K562 (cell line): Measurements from ENCODE around the gene TANGO6. TPM values are rescaled to one million over a fixed set of nuclear protein-coding genes. Genes with fewer than 3 reads are reported as not detected.
A peak's percentile ranks its signal among the peaks of the same experiment; 100 is the strongest.

Experiments
- CREM ChIP-seq: IDR thresholded peaks from 2 replicates; pipeline ENCODE4 v1.6.1; 2014; ENCODE audit warnings: antibody characterized with exemption, low read depth
- CXXC5 ChIP-seq: fragments of 250-450 bp; sonication (Bioruptor Pico); IDR thresholded peaks from 2 replicates; pipeline ENCODE4 v1.8.0; 2022; ENCODE audit warnings: inconsistent platforms, mild to moderate bottlenecking, moderate library complexity
- MAFF ChIP-seq: IDR thresholded peaks from 2 replicates; pipeline ENCODE4 v1.6.1; 2012; ENCODE audit warnings: low read length, improper control_type of control experiment
- NCOA4 ChIP-seq: fragments of 450-650 bp; IDR thresholded peaks from 2 replicates; pipeline ENCODE4 v1.6.1; 2018; ENCODE audit warnings: mild to moderate bottlenecking; ENCODE audit not compliant: partially characterized antibody
- NELFE ChIP-seq: IDR thresholded peaks from 2 replicates; pipeline ENCODE4 v1.6.1; 2011; ENCODE audit warnings: mild to moderate bottlenecking; ENCODE audit not compliant: insufficient read depth, insufficient read length
- NONO ChIP-seq, 2 experiments: fragments of 200-400 bp in 1 of 2; fragments of 450-650 bp in 1 of 2; formaldehyde crosslinking in 1 of 2; IDR thresholded peaks; 2 replicates each; pipeline ENCODE4 v1.6.1; 2017; ENCODE audit warnings: low read depth in 2 of 2, mild to moderate bottlenecking in 2 of 2, moderate library complexity in 2 of 2, low read length in 1 of 2
- RBBP5 ChIP-seq: fragments of 200-600 bp; sonication (generic); IDR thresholded peaks from 2 replicates; pipeline ENCODE4 v1.6.1; 2012; ENCODE audit warnings: borderline replicate concordance, mild to moderate bottlenecking, low read length, control low read depth, inconsistent platforms; ENCODE audit not compliant: insufficient read depth, poor library complexity, severe bottlenecking
- RBM22 ChIP-seq: fragments of 200-400 bp; formaldehyde crosslinking; IDR thresholded peaks from 2 replicates; pipeline ENCODE4 v1.6.1; 2018; ENCODE audit warnings: low read length, low read depth; ENCODE audit not compliant: poor library complexity, severe bottlenecking
- TCFL5 ChIP-seq: fragments of 250-450 bp; sonication (Bioruptor Pico); conservative IDR thresholded peaks from 2 replicates; pipeline ENCODE4 v1.6.1; 2021; ENCODE audit warnings: mild to moderate bottlenecking, moderate library complexity, matching md5 sums
- ZC3H4 ChIP-seq: sonication (generic); formaldehyde crosslinking; IDR thresholded peaks from 2 replicates; pipeline ENCODE4 v1.9.0; 2021; ENCODE audit warnings: missing genetic modification reagents, borderline replicate concordance
- polyA plus RNA-seq, 8 experiments: library from polyadenylated mRNA; depleted of rRNA in 4 of 8; stranded (reverse) in 5 of 8; unstranded in 3 of 8; fragments of >200 nt; fragmentation: Nextera tagmentation in 2 of 8; fragmentation: Illumina TruSeq in 1 of 8; extraction: Ambion mirVana in 2 of 8; extraction: Trizol in 1 of 8; gene quantifications; 2 replicates each; pipeline versions ENCODE4 v1.2.1 to v1.2.3, GENCODE V29; 2011 to 2014; ENCODE audit warnings: inconsistent platforms in 1 of 8, missing spikeins in 1 of 8
- total RNA-seq, 7 experiments: library from RNA; depleted of rRNA in 6 of 7; stranded (reverse); fragments of >200 nt in 6 of 7; fragmentation: Illumina TruSeq in 2 of 7; extraction: Trizol in 2 of 7; gene quantifications; 2 replicates each; pipeline versions ENCODE4 v1.2.1 to v1.2.3, GENCODE V29; 2011 to 2021; ENCODE audit warnings: low replicate concordance in 1 of 7
- TF ChIP-seq, protein P1 (sequence below): fragments of 250-450 bp; sonication (Bioruptor Pico); IDR thresholded peaks from 2 replicates; pipeline ENCODE4 v1.8.0; 2021; ENCODE audit warnings: mild to moderate bottlenecking, moderate library complexity
- TF ChIP-seq, protein P2 (sequence below): fragments of 450-650 bp; formaldehyde crosslinking; IDR thresholded peaks from 2 replicates; pipeline ENCODE4 v1.4.0; 2020; ENCODE audit warnings: mild to moderate bottlenecking, moderate library complexity
- TF ChIP-seq, protein P3 (sequence below), 2 experiments: fragments of 450-650 bp; IDR thresholded peaks; 2 replicates each; pipeline ENCODE4 v1.6.1; 2016; ENCODE audit warnings: mild to moderate bottlenecking in 2 of 2, borderline replicate concordance in 1 of 2, low read depth in 1 of 2, moderate library complexity in 1 of 2
- TF ChIP-seq, protein P4 (sequence below): fragments of 250-450 bp; sonication (Bioruptor Pico); IDR thresholded peaks from 2 replicates; pipeline ENCODE4 v1.8.0; 2021; ENCODE audit warnings: borderline replicate concordance, mild to moderate bottlenecking, moderate library complexity; ENCODE audit not compliant: poor library complexity, severe bottlenecking

Gene TANGO6
- total and polyA plus RNA-seq, 9 of the 15 experiments (the other 6 are each of a cell fraction or from before 2014, with no cell fraction given), result 1.6 to 15.2 (median 9.6) TPM

DNA sequence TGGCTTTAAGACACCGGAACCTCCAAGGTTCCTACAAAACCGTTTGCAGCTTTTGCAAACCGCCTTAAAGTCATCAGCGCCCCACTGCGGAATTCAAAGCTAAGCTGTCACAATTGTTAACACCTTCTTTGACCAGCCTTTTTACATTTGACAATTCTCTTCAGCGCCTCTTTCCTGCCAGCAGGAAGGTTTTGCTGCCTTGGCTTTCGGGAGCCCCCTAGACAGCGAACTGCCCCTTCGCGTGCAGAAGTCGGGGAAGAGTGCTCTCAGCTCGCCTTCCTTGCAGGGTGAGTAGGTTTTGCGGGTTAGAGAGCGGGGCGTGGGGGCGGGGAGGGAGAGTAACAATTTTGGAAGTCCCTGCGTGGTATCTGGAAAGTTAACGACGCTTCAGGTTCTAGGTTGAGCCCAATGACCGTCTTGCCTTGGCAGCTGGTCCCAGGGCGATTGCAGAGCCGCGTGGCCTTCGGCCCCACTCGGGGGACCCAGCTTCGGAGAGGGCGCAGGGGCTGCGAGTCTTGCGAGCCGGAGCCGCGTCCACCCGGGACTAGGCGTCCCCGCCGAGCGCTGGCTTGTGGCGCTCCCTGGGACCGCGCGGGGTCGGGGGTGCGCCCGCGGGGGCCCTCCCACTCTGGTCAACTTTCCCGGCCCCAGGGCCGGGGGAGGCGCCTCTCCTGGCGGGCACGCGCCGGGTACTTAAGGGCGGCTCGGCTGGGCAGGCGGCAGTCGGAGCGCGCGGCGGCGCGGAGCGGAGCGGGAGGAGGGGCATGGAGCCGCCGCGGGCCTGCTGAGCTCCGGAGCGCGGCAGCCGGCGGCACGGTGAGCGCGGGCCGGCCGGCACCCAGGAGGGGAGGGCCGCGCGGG is 262.4 kb downstream of the TANGO6 start, which contains the start of gene HAS3 (continued):
- TF ChIP-seq TCFL5, result no peak
- TF ChIP-seq RBBP5, result peak; percentile 53
- TF ChIP-seq CREM, result peak; percentile 18; the same call in 1 of the 2 replicates
- TF ChIP-seq, protein P1, sequence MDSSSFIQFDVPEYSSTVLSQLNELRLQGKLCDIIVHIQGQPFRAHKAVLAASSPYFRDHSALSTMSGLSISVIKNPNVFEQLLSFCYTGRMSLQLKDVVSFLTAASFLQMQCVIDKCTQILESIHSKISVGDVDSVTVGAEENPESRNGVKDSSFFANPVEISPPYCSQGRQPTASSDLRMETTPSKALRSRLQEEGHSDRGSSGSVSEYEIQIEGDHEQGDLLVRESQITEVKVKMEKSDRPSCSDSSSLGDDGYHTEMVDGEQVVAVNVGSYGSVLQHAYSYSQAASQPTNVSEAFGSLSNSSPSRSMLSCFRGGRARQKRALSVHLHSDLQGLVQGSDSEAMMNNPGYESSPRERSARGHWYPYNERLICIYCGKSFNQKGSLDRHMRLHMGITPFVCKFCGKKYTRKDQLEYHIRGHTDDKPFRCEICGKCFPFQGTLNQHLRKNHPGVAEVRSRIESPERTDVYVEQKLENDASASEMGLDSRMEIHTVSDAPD (CRISPR knock-in tag), result no peak
- TF ChIP-seq NCOA4, result no peak
- TF ChIP-seq, protein P2, sequence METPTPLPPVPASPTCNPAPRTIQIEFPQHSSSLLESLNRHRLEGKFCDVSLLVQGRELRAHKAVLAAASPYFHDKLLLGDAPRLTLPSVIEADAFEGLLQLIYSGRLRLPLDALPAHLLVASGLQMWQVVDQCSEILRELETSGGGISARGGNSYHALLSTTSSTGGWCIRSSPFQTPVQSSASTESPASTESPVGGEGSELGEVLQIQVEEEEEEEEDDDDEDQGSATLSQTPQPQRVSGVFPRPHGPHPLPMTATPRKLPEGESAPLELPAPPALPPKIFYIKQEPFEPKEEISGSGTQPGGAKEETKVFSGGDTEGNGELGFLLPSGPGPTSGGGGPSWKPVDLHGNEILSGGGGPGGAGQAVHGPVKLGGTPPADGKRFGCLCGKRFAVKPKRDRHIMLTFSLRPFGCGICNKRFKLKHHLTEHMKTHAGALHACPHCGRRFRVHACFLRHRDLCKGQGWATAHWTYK, result no peak
- TF ChIP-seq ZC3H4 (CRISPR knock-in tag), result no peak
- peak in 1 of 2 experiments; percentile 54; a peak in 1 of 4 replicates for TF ChIP-seq NONO (IDR thresholded peaks at IDR 0.05; ENCODE audit: low read depth in 2 of 2, low read length in 1 of 2)
- TF ChIP-seq, protein P3, sequence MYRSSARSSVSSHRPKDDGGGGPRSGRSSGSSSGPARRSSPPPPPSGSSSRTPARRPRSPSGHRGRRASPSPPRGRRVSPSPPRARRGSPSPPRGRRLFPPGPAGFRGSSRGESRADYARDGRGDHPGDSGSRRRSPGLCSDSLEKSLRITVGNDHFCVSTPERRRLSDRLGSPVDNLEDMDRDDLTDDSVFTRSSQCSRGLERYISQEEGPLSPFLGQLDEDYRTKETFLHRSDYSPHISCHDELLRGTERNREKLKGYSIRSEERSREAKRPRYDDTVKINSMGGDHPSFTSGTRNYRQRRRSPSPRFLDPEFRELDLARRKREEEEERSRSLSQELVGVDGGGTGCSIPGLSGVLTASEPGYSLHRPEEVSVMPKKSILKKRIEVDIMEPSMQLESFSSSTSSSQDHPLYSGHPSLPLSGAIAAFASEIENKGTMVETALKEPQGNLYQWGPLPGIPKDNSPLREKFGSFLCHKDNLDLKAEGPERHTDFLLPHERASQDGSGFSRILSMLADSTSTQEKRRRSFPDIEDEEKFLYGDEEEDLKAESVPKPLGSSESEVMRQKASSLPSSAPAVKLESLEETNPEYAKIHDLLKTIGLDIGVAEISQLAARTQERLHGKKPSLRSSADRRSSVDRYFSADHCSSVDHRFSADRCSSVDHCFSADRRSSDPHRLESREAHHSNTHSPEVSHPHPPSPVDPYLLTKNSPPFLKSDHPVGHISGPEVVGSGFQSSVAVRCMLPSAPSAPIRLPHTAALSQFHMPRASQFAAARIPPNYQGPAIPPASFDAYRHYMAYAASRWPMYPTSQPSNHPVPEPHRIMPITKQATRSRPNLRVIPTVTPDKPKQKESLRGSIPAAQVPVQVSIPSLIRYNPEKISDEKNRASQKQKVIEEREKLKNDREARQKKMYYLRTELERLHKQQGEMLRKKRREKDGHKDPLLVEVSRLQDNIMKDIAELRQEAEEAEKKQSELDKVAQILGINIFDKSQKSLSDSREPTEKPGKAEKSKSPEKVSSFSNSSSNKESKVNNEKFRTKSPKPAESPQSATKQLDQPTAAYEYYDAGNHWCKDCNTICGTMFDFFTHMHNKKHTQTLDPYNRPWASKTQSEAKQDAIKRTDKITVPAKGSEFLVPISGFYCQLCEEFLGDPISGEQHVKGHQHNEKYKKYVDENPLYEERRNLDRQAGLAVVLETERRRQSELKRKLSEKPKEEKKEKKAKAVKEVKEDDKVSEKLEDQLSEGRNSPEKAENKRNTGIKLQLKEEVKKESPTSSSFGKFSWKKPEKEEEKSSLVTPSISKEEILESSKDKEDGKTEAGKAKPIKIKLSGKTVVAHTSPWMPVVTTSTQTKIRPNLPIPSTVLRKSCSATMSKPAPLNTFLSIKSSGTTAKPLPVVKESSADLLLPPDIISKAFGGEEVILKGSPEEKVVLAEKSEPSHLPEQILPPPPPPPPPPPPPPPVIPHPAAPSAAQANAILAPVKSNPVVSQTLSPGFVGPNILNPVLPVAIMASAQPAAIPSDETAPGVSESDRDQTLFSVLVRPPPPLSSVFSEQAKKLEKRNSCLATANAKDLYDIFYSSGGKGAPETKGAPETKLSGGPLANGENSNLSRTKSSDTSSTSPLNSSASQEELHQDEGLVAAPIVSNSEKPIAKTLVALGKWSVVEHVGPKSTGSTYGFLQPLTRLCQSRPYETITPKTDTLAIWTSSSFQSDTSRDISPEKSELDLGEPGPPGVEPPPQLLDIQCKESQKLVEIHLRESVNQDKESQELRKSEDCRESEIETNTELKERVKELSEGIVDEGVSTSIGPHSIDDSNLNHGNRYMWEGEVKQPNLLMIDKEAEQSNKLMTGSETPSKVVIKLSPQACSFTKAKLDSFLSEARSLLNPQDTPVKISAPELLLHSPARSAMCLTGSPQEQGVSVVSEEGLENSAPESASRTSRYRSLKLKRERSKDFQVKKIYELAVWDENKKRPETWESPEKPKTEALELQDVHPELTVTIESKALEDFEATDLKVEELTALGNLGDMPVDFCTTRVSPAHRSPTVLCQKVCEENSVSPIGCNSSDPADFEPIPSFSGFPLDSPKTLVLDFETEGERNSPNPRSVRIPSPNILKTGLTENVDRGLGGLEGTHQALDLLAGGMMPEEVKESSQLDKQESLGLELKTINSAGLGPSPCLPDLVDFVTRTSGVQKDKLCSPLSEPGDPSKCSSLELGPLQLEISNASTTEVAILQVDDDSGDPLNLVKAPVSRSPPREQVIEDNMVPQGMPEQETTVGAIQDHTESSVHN (IDR thresholded peaks at IDR 0.05; ENCODE audit: borderline replicate concordance in 1 of 2, low read depth in 1 of 2), result no peak
- TF ChIP-seq RBM22, result peak; percentile 31
- TF ChIP-seq, protein P4, sequence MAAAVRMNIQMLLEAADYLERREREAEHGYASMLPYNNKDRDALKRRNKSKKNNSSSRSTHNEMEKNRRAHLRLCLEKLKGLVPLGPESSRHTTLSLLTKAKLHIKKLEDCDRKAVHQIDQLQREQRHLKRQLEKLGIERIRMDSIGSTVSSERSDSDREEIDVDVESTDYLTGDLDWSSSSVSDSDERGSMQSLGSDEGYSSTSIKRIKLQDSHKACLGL (CRISPR knock-in tag), result no peak
- peak; percentile 50 for TF ChIP-seq CXXC5 (CRISPR knock-in tag)
- TF ChIP-seq NELFE, result no peak
- no peak for TF ChIP-seq MAFF
